ENCODE results near the gene CST1. TPM values are rescaled to one million over a fixed set of nuclear protein-coding genes. Genes with fewer than 3 reads are reported as not detected.

CST1 gene
- total RNA-seq, 3 donors from 2014 or later, result not detected

GRCh38 chr20:23705895-23706294, 44.8 kb downstream of the CST1 start:
- H3K9me3 Mint-ChIP-seq, result no peaks in the 10 kb centered on the region
- no peaks in the 10 kb centered on the region for H3K4me1 Mint-ChIP-seq (ENCODE audit: low read depth)
- ATAC-seq, result no peak
- no peak for DNase-seq
- no peaks in the 10 kb centered on the region for H3K36me3 Mint-ChIP-seq (ENCODE audit: insufficient read depth)
- peaks cover 5% of the 10 kb centered on the region for H3K27me3 Mint-ChIP-seq (ENCODE audit: low read depth)
- no peak overlapping the region for H3K4me3 Mint-ChIP-seq

- no peaks in the 10 kb centered on the region for H3K4me1 Mint-ChIP-seq (ENCODE audit: low read depth)
Measured at GRCh38 chr20:23702021-23702420, 48.7 kb downstream of the CST1 start.

GRCh38 chr20:23700931-23701330, 49.8 kb downstream of the CST1 start:
- ATAC-seq, result no peak

More at GRCh38 chr20:23702021-23702420, 48.7 kb downstream of the CST1 start:
- peaks cover 5% of the 10 kb centered on the region for H3K27me3 Mint-ChIP-seq (ENCODE audit: low read depth)
- H3K36me3 Mint-ChIP-seq (ENCODE audit: insufficient read depth), result no peaks in the 10 kb centered on the region
- no peak overlapping the region for H3K4me3 Mint-ChIP-seq
- ATAC-seq (no peak), DNase-seq (no peak)
- no peaks in the 10 kb centered on the region for H3K9me3 Mint-ChIP-seq

DNA sequence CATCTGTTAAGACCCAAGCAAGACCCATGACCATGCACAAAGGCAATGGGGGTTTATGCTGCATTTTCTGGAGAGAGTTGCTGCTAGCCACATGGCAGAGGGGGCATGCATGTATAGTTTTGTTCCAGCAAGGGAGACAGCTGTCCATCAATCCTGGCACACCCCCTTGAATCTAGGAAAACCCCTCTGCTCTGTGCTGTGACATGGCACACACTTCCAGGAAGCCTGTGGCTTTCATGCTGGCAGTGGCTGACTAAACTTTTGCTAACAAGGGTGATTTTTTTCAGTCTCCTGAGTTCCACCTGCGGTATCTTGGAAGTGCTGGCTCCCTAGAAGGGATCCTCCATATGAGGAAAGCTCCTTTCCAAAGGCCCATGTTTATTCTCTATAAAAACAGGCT, 52.8 kb downstream of the CST1 start:
- Mint-ChIP-seq H3K27me3 (ENCODE audit: low read depth) (peaks cover 4% of the 10 kb centered on the region), H3K4me3 (no peak overlapping the region), H3K4me1 (ENCODE audit: low read depth) (no peaks in the 10 kb centered on the region), H3K9me3 (no peaks in the 10 kb centered on the region), H3K36me3 (ENCODE audit: insufficient read depth) (no peaks in the 10 kb centered on the region)
- DNase-seq (no peak), ATAC-seq (no peak)

More at GRCh38 chr20:23700931-23701330, 49.8 kb downstream of the CST1 start:
- no peaks in the 10 kb centered on the region for H3K4me1 Mint-ChIP-seq (ENCODE audit: low read depth)
- H3K27me3 Mint-ChIP-seq (ENCODE audit: low read depth), result no peaks in the 10 kb centered on the region
- H3K9me3 Mint-ChIP-seq, result no peaks in the 10 kb centered on the region
- no peaks in the 10 kb centered on the region for H3K36me3 Mint-ChIP-seq (ENCODE audit: insufficient read depth)
- no peak for DNase-seq
- H3K4me3 Mint-ChIP-seq, result no peak overlapping the region

Other genes starting within 250 kb of the CST1 start
- not detected for gene CST9L, start 182.5 kb downstream of the CST1 start, total RNA-seq
- gene CST9, start 145.0 kb downstream of the CST1 start, total RNA-seq, result not detected
- 1 to 10 TPM; 1.8 to 2.6 (median 2.0) TPM for gene CST3, start 113.0 kb downstream of the CST1 start, total RNA-seq
- gene CST4, start 61.9 kb downstream of the CST1 start, total RNA-seq, result not detected
- gene CST2, start 75.8 kb upstream of the CST1 start, total RNA-seq, result not detected
- gene CST5, start 128.8 kb upstream of the CST1 start, total RNA-seq, result not detected
- not detected for gene GGTLC1, start 237.8 kb upstream of the CST1 start, total RNA-seq

All from activated T-cell treated with anti-CD3 and anti-CD28 coated beads, Interleukin-2, amount 50 U/mL, for 4 hours (primary cell).